Measurements from ENCODE around the gene TMCC1. TPM values are rescaled to one million over a fixed set of nuclear protein-coding genes. Genes with fewer than 3 reads are reported as not detected.
"Not testable (repeated sequence)": the region's sequence is repeated elsewhere in the genome, so short reads cannot be mapped to it uniquely, and the experiment has no call there.

TMCC1 gene
- total and polyA plus RNA-seq, 2 donors (not counting 1 experiment from before 2014, with no cell fraction given), result 8.5 to 32.2 TPM

DNA sequence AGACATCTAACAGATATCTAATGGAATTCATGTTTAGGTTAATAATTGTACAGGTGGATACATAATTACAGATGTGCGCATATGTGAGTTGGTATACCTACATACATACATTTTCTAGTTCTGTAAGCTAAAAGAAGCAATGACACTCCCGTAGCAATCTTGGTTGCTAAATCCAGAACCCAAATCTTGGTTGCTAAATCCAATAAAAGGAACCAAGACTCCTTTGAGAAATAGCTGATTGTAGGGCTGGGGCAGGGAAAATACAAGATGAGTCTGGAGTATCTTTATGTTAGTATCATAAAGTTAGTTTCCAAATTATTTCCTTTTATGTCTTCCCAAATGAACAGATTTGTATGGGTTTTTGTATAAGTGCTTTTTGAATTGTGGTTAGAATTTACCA, 135.2 kb downstream of the TMCC1 start:
- Histone ChIP-seq H3K27ac (ENCODE audit: low read length in 2 of 2) (no peak overlapping the region), H3K9me3 (ENCODE audit: control extremely low read depth in 1 of 3, control insufficient read depth in 2 of 3, insufficient read depth in 1 of 3, low read length in 2 of 3) (peaks cover 2 to 7% (median 6%) of the 10 kb centered on the region in 3 donors), H4K20me1 (ENCODE audit: control insufficient read depth, insufficient read depth, low read length, poor library complexity, severe bottlenecking) (no peaks in the 10 kb centered on the region), H3K4me2 (replicated peaks; ENCODE audit: low read depth, low read length, poor library complexity, severe bottlenecking) (no peak overlapping the region), H3K36me3 (replicated peaks in 1 of 2; ENCODE audit: control extremely low read depth in 1 of 2, control insufficient read depth in 1 of 2, extremely low read depth in 1 of 2, insufficient read depth in 2 of 2, low read length in 1 of 2) (no peaks in the 10 kb centered on the region), H3K9ac (ENCODE audit: low read length) (no peak overlapping the region), H2AFZ (ENCODE audit: insufficient read depth, low read depth, low read length, poor library complexity, severe bottlenecking) (no peak overlapping the region), H3K79me2 (ENCODE audit: control insufficient read depth, insufficient read depth, low read length) (peaks cover 13% of the 10 kb centered on the region), H3K27me3 (replicated peaks in 1 of 4; ENCODE audit: control extremely low read depth in 1 of 4, control insufficient read depth in 3 of 4, insufficient read depth in 4 of 4, low read length in 3 of 4) (no peaks in the 10 kb centered on the region), H3K4me3 (ENCODE audit: control extremely low read depth in 1 of 5, extremely low read depth in 1 of 5, insufficient read depth in 1 of 5, low read depth in 2 of 5, low read length in 4 of 5) (no peak overlapping the region), H3K4me1 (ENCODE audit: control insufficient read depth in 2 of 2, insufficient read depth in 2 of 2, low read length in 2 of 2) (no peaks in the 10 kb centered on the region)
- TF ChIP-seq CTCF (IDR thresholded peaks at IDR 0.05), result no peak
- TF ChIP-seq EZH2 (IDR thresholded peaks at IDR 0.05; ENCODE audit: borderline replicate concordance, insufficient read depth, low read depth, low read length, poor library complexity, severe bottlenecking), result no peak
- no peaks in the 10 kb centered on the region for H3K4me1 Mint-ChIP-seq
- intact Hi-C loops (cut with micrococcal nuclease), result no loop called here
- WGBS (ENCODE audit: insufficient coverage), result no CpG with 5 or more reads among the region's 2 CpGs
- no peak overlapping the region for H3K4me3 Mint-ChIP-seq
- CTCF ChIA-PET, result no interaction called here
- DNase-seq (no peak), ATAC-seq (ENCODE audit: low read depth) (no peak)
- POLR2A ChIA-PET, result no interaction called here
- H3K27ac Mint-ChIP-seq, result no peak overlapping the region
- no peaks in the 10 kb centered on the region for H3K27me3 Mint-ChIP-seq
- peaks cover 6% of the 10 kb centered on the region for H3K9me3 Mint-ChIP-seq (ENCODE audit: insufficient read depth)

GRCh38 chr3:129756871-129757270, 136.6 kb downstream of the TMCC1 start:
- no peak overlapping the region for H3K27ac ChIP-seq (ENCODE audit: low read length in 2 of 2)
- intact Hi-C loops (cut with micrococcal nuclease), result no loop called here
- H3K9ac ChIP-seq (ENCODE audit: low read length), result no peak overlapping the region
- no peak for TF ChIP-seq EZH2 (IDR thresholded peaks at IDR 0.05; ENCODE audit: borderline replicate concordance, insufficient read depth, low read depth, low read length, poor library complexity, severe bottlenecking)
- no peak for TF ChIP-seq CTCF (IDR thresholded peaks at IDR 0.05)
- Mint-ChIP-seq H3K27ac (no peak overlapping the region), H3K27me3 (no peaks in the 10 kb centered on the region), H3K4me1 (no peaks in the 10 kb centered on the region), H3K4me3 (no peak overlapping the region), H3K9me3 (ENCODE audit: insufficient read depth) (peaks cover 13% of the 10 kb centered on the region)
- no peaks in the 10 kb centered on the region for H3K36me3 ChIP-seq (replicated peaks in 1 of 2; ENCODE audit: control extremely low read depth in 1 of 2, control insufficient read depth in 1 of 2, extremely low read depth in 1 of 2, insufficient read depth in 2 of 2, low read length in 1 of 2)
- H3K27me3 ChIP-seq (replicated peaks in 1 of 4; ENCODE audit: control extremely low read depth in 1 of 4, control insufficient read depth in 3 of 4, insufficient read depth in 4 of 4, low read length in 3 of 4), result no peaks in the 10 kb centered on the region
- no peaks in the 10 kb centered on the region for H4K20me1 ChIP-seq (ENCODE audit: control insufficient read depth, insufficient read depth, low read length, poor library complexity, severe bottlenecking)
- WGBS (ENCODE audit: insufficient coverage), result 100% methylated on average over 1 of the region's 1 CpG
- H3K9me3 ChIP-seq (ENCODE audit: control extremely low read depth in 1 of 3, control insufficient read depth in 2 of 3, insufficient read depth in 1 of 3, low read length in 2 of 3), result peaks cover 9 to 13% (median 10%) of the 10 kb centered on the region in 3 donors
- no peak overlapping the region for H2AFZ ChIP-seq (ENCODE audit: insufficient read depth, low read depth, low read length, poor library complexity, severe bottlenecking)
- peaks cover 24% of the 10 kb centered on the region for H3K79me2 ChIP-seq (ENCODE audit: control insufficient read depth, insufficient read depth, low read length)
- no peak overlapping the region for H3K4me2 ChIP-seq (replicated peaks; ENCODE audit: low read depth, low read length, poor library complexity, severe bottlenecking)
- DNase-seq (no peak), ATAC-seq (ENCODE audit: low read depth) (no peak)
- no peak overlapping the region for H3K4me3 ChIP-seq (ENCODE audit: control extremely low read depth in 1 of 5, extremely low read depth in 1 of 5, insufficient read depth in 1 of 5, low read depth in 2 of 5, low read length in 4 of 5)
- ChIA-PET CTCF (no interaction called here), POLR2A (no interaction called here)
- H3K4me1 ChIP-seq (ENCODE audit: control insufficient read depth in 2 of 2, insufficient read depth in 2 of 2, low read length in 2 of 2), result no peaks in the 10 kb centered on the region

- DNase-seq; H2AFZ ChIP-seq (ENCODE audit: insufficient read depth, low read depth, low read length, poor library complexity, severe bottlenecking); H4K20me1 ChIP-seq (ENCODE audit: control insufficient read depth, insufficient read depth, low read length, poor library complexity, severe bottlenecking); H3K27me3 Mint-ChIP-seq; intact Hi-C loops (cut with micrococcal nuclease); H3K4me3 ChIP-seq (ENCODE audit: control extremely low read depth in 1 of 5, extremely low read depth in 1 of 5, insufficient read depth in 1 of 5, low read depth in 2 of 5, low read length in 4 of 5); H3K4me3 Mint-ChIP-seq; POLR2A ChIA-PET; H3K27ac Mint-ChIP-seq; H3K36me3 ChIP-seq (replicated peaks in 1 of 2; ENCODE audit: control extremely low read depth in 1 of 2, control insufficient read depth in 1 of 2, extremely low read depth in 1 of 2, insufficient read depth in 2 of 2, low read length in 1 of 2); H3K4me2 ChIP-seq (replicated peaks; ENCODE audit: low read depth, low read length, poor library complexity, severe bottlenecking); H3K9ac ChIP-seq (ENCODE audit: low read length); H3K4me1 ChIP-seq (ENCODE audit: control insufficient read depth in 2 of 2, insufficient read depth in 2 of 2, low read length in 2 of 2); ATAC-seq (ENCODE audit: low read depth); H3K4me1 Mint-ChIP-seq; H3K27ac ChIP-seq (ENCODE audit: low read length in 2 of 2); CTCF ChIA-PET; H3K27me3 ChIP-seq (replicated peaks in 1 of 4; ENCODE audit: control extremely low read depth in 1 of 4, control insufficient read depth in 3 of 4, insufficient read depth in 4 of 4, low read length in 3 of 4): not testable (repeated sequence)
- peaks cover 48% of the 10 kb centered on the region for H3K79me2 ChIP-seq (ENCODE audit: control insufficient read depth, insufficient read depth, low read length)
- H3K9me3 ChIP-seq (ENCODE audit: control extremely low read depth in 1 of 3, control insufficient read depth in 2 of 3, insufficient read depth in 1 of 3, low read length in 2 of 3), result peaks cover 7 to 10% (median 9%) of the 10 kb centered on the region in 3 donors
- WGBS (ENCODE audit: insufficient coverage), result 78% methylated on average over 1 of the region's 2 CpGs
- H3K9me3 Mint-ChIP-seq (ENCODE audit: insufficient read depth), result peaks cover 13% of the 10 kb centered on the region
Observed at GRCh38 chr3:129751105-129751504, 142.4 kb downstream of the TMCC1 start.

Data from B cell (primary cell).